ENCODE results near the gene PPFIBP1. TPM values are rescaled to one million over a fixed set of nuclear protein-coding genes. Genes with fewer than 3 reads are reported as not detected.
A peak's percentile ranks its signal among the peaks of the same experiment; 100 is the strongest.
"Not testable (repeated sequence)": the region's sequence is repeated elsewhere in the genome, so short reads cannot be mapped to it uniquely, and the experiment has no call there.

The PPFIBP1 gene
- polyA plus RNA-seq, 2 of the 4 experiments (the other 2 are of a cell fraction) = 24.8 to 89.0 TPM

- Histone ChIP-seq H3K4me2 (no peak overlapping the region), H3K4me3 (no peak overlapping the region), H3K4me1 (peaks cover 10% of the 10 kb centered on the region; the same call in 2 of the 3 replicates), H3K9me3 (no peaks in the 10 kb centered on the region), H3K27ac (peak overlapping the region in 1 of 2 experiments; percentile 70; a peak in 3 of 6 replicates)
- peak; percentile 41 to 67 for DNase-seq (ENCODE audit: low read depth in 1 of 2, low spot score in 1 of 2)
- peak in 1 of 2 experiments; percentile 68; a peak in 3 of 6 replicates for ATAC-seq
- 47% methylated on average over 7 of the region's 7 CpGs for WGBS (ENCODE audit: missing lambda C conversion rate)
- POLR2A ChIA-PET = interaction anchor here (1.3 kb wide), 1 partner anchor 111 kb away, joined by 4 read pairs; the partner anchor contains the start of gene PPFIBP1
- peak; percentile 83 for FAIRE-seq
- TF ChIP-seq MYC (IDR thresholded peaks at IDR 0.05; ENCODE audit: borderline replicate concordance, low read length) = no peak
- TF ChIP-seq RAD21 (conservative IDR thresholded peaks at IDR 0.05 in 1 of 2, IDR thresholded peaks at IDR 0.05 in 1 of 2) = peak; percentile 90 to 93
- no peak for TF ChIP-seq NFE2L2 (conservative IDR thresholded peaks at IDR 0.05; ENCODE audit: low read length)
- TF ChIP-seq CEBPB (IDR thresholded peaks at IDR 0.05) = peak in 1 of 2 experiments; percentile 57; a peak in 1 of 4 replicates
- TF ChIP-seq CTCF (IDR thresholded peaks at IDR 0.05) = peak; percentile 81
- peak; percentile 88 for TF ChIP-seq SMC3 (IDR thresholded peaks at IDR 0.05)
- CTCF ChIA-PET = interaction anchor here (0.6 to 3.2 kb wide), 35 partner anchors 9 to 251 kb away, joined by 3 to 30 read pairs (median 4); partner anchors contain the start of gene PPFIBP1
Measured at GRCh38 chr12:27635349-27635972, 111.5 kb downstream of the PPFIBP1 start.

GRCh38 chr12:27636569-27636968 is 112.6 kb downstream of the PPFIBP1 start:
- DNase-seq (ENCODE audit: low read depth in 1 of 2, low spot score in 1 of 2); H3K27ac ChIP-seq; H3K4me2 ChIP-seq; H3K9me3 ChIP-seq; H3K4me3 ChIP-seq; ATAC-seq: not testable (repeated sequence)
- 82% methylated on average over 4 of the region's 4 CpGs for WGBS (ENCODE audit: missing lambda C conversion rate)
- FAIRE-seq = peak; percentile 96
- POLR2A ChIA-PET = interaction anchor here (1.3 kb wide), 1 partner anchor 112 kb away, joined by 4 read pairs; the partner anchor contains the start of gene PPFIBP1
- CTCF ChIA-PET = interaction anchor here (1.1 to 3.2 kb wide), 3 partner anchors 14 to 203 kb away, joined by 5 to 30 read pairs (median 27); partner anchors contain the start of gene PPFIBP1
- H3K4me1 ChIP-seq = peaks cover 10% of the 10 kb centered on the region; the same call in 2 of the 3 replicates

GRCh38 chr12:27637524-27637923 is 113.5 kb downstream of the PPFIBP1 start:
- TF ChIP-seq EHMT2 (IDR thresholded peaks at IDR 0.05; ENCODE audit: low read depth) = no peak
- TF ChIP-seq SREBF2 (IDR thresholded peaks at IDR 0.05) = no peak
- TF ChIP-seq FOSL2 (IDR thresholded peaks at IDR 0.05) = no peak
- no peak for TF ChIP-seq FOSL2 (CRISPR knock-in tag; IDR thresholded peaks at IDR 0.05)
- no peak for TF ChIP-seq E2F6 (IDR thresholded peaks at IDR 0.05; ENCODE audit: borderline replicate concordance, low read depth)
- no peak for TF ChIP-seq SMC3 (IDR thresholded peaks at IDR 0.05)
- Histone ChIP-seq H3K4me2 (no peak overlapping the region), H3K27ac (no peak overlapping the region), H3K4me1 (0 out of 3 replicates have a peak, but pooled peaks cover 4% of the 10 kb centered on the region), H3K9me3 (no peaks in the 10 kb centered on the region), H3K4me3 (no peak overlapping the region)
- 83% methylated on average over 1 of the region's 1 CpG for WGBS (ENCODE audit: missing lambda C conversion rate)
- DNase-seq (ENCODE audit: low read depth in 1 of 2, low spot score in 1 of 2) (no peak), FAIRE-seq (no peak), ATAC-seq (no peak)
- ChIA-PET POLR2A (no interaction called here), CTCF (interaction anchor here (0.7 kb wide), 1 partner anchor 203 kb away, joined by 4 read pairs; no protein-coding TSS in a partner anchor)

- ChIA-PET POLR2A (no interaction called here), CTCF (interaction anchor here (1.2 kb wide), 1 partner anchor 215 kb away, joined by 4 read pairs; no protein-coding TSS in a partner anchor)
- no peak overlapping the region for H3K27ac ChIP-seq
- FAIRE-seq (no peak), ATAC-seq (no peak), DNase-seq (ENCODE audit: low read depth in 1 of 2, low spot score in 1 of 2) (no peak)
- H3K4me3 ChIP-seq = no peak overlapping the region
- no peak overlapping the region for H3K4me2 ChIP-seq
- no peak for TF ChIP-seq JUN (IDR thresholded peaks at IDR 0.05)
- TF ChIP-seq CBX8 (IDR thresholded peaks at IDR 0.05) = no peak
- TF ChIP-seq BCL3 (IDR thresholded peaks at IDR 0.05) = no peak
- no peak for TF ChIP-seq ZFP36 (IDR thresholded peaks at IDR 0.05; ENCODE audit: borderline replicate concordance, partially characterized antibody)
- TF ChIP-seq ZSCAN20 (CRISPR knock-in tag; IDR thresholded peaks at IDR 0.05) = no peak
- TF ChIP-seq FOSL2 (IDR thresholded peaks at IDR 0.05) = no peak
- TF ChIP-seq FOSL2 (CRISPR knock-in tag; IDR thresholded peaks at IDR 0.05) = no peak
- no peak for TF ChIP-seq BHLHE40 (IDR thresholded peaks at IDR 0.05; ENCODE audit: low read depth, low read length)
- TF ChIP-seq NPAS2 (CRISPR knock-in tag; IDR thresholded peaks at IDR 0.05; ENCODE audit: borderline replicate concordance) = no peak
- TF ChIP-seq POLR2A (IDR thresholded peaks at IDR 0.05; ENCODE audit: low read length) = no peak
- H3K9me3 ChIP-seq = no peaks in the 10 kb centered on the region
- H3K4me1 ChIP-seq = 0 out of 3 replicates have a peak, but pooled peaks cover 4% of the 10 kb centered on the region
- WGBS (ENCODE audit: missing lambda C conversion rate) = 54% methylated on average over 3 of the region's 3 CpGs
Measured at GRCh38 chr12:27639265-27639664, 115.3 kb downstream of the PPFIBP1 start.

- CTCF ChIA-PET = interaction anchor here (1.3 to 3.1 kb wide), 2 partner anchors 12 to 206 kb away, joined by 5 to 15 read pairs; no protein-coding TSS in a partner anchor
Measured at GRCh38 chr12:27640566-27641200, 116.7 kb downstream of the PPFIBP1 start.

More at GRCh38 chr12:27640566-27641200, 116.7 kb downstream of the PPFIBP1 start:
- H3K4me1 ChIP-seq; POLR2A ChIA-PET; DNase-seq (ENCODE audit: low read depth in 1 of 2, low spot score in 1 of 2); FAIRE-seq; ATAC-seq; H3K9me3 ChIP-seq; H3K4me3 ChIP-seq; H3K4me2 ChIP-seq; H3K27ac ChIP-seq: not testable (repeated sequence)
- 96% methylated on average over 7 of the region's 7 CpGs for WGBS (ENCODE audit: missing lambda C conversion rate)

Data from A549 (cell line).